K562 (cell line): ENCODE data around the gene SCMH1. TPM values are rescaled to one million over a fixed set of nuclear protein-coding genes. Genes with fewer than 3 reads are reported as not detected.
A peak's percentile ranks its signal among the peaks of the same experiment; 100 is the strongest.

Source experiments
- ATAC-seq: fragments of 200-7000 bp; cut with Tn5 transposase; 3 replicates; pipeline ENCODE4 v1.9.1; 2020; ENCODE audit warnings: moderate library complexity
- BruUV-seq: library from RNA; stranded (reverse); fragments of 400-500 nt; replicated peaks from 2 replicates; lab custom pipeline; 2021; lab: Mats Ljungman, UMichigan
- CTCF ChIA-PET: fragments of 300-600 bp; formaldehyde crosslinking; extraction: SDS; loops from one replicate; lab custom pipeline; 2021; ENCODE audit warnings: low intra/inter-chr PET ratio; lab: Yijun Ruan, JAX
- POLR2A ChIA-PET: fragments of 300-600, 350-650 bp; sonication (Branson Sonifier 250); formaldehyde crosslinking; extraction: SDS; loops from one replicate; lab custom pipeline; 2021; ENCODE audit warnings: antibody characterized with exemption, inconsistent platforms; lab: Yijun Ruan, JAX
- DNase-seq, 4 experiments: peaks; one replicate each; pipeline versions ENCODE4 v3.0.0 to v3.0.0-alpha.2; 2011 to 2018; ENCODE audit warnings: low spot score in 3 of 4, mixed read lengths in 3 of 4; ENCODE audit errors: extremely low read depth in 1 of 4
- FAIRE-seq: peaks from 2 replicates; lab custom pipeline; 2011; peaks lifted over from hg19 to GRCh38; lab: Jason Lieb, UNC
- H2AFZ ChIP-seq: 2 replicates; pipeline ENCODE4 v1.6.0; 2011; ENCODE audit warnings: low read depth, low read length, control low read depth, inconsistent platforms
- H3K27ac ChIP-seq: fragments of 200-600 bp; 3 replicates; pipeline ENCODE4 v1.8.0; 2011; ENCODE audit warnings: low read depth, mild to moderate bottlenecking, control low read depth, inconsistent platforms, low read length, moderate library complexity, mixed read lengths; ENCODE audit errors: extremely low read depth
- H3K27me3 ChIP-seq, 2 experiments: fragments of 300-600 bp in 1 of 2; 2 replicates in 1 of 2; 3 replicates in 1 of 2; pipeline versions ENCODE4 v1.6.0 to v1.8.0; 2011; ENCODE audit warnings: inconsistent platforms in 2 of 2, low read length in 2 of 2, mild to moderate bottlenecking in 1 of 2, mixed read lengths in 1 of 2, moderate library complexity in 1 of 2; ENCODE audit not compliant: control insufficient read depth in 2 of 2, insufficient read depth in 2 of 2
- H3K36me3 ChIP-seq: fragments of 300-600 bp; 3 replicates; pipeline ENCODE4 v1.8.0; 2011; ENCODE audit warnings: mild to moderate bottlenecking, low read length, inconsistent platforms; ENCODE audit not compliant: control insufficient read depth, insufficient read depth
- H3K4me1 ChIP-seq, 2 experiments: fragments of 200-600 bp in 1 of 2; replicated peaks in 1 of 2; 2 replicates in 1 of 2; 3 replicates in 1 of 2; pipeline versions ENCODE4 v1.5.1 to v1.8.0; 2011; ENCODE audit warnings: inconsistent platforms in 2 of 2, low read length in 2 of 2, mild to moderate bottlenecking in 1 of 2, mixed read lengths in 1 of 2, moderate library complexity in 1 of 2; ENCODE audit not compliant: control insufficient read depth in 2 of 2, insufficient read depth in 2 of 2
- H3K4me2 ChIP-seq: 2 replicates; pipeline ENCODE4 v1.6.1; 2011; ENCODE audit warnings: low read length, control low read depth, inconsistent platforms, mixed read lengths; ENCODE audit not compliant: insufficient read depth
- H3K4me3 ChIP-seq: fragments of 200-600 bp; sonication (generic), shearing (Covaris generic); 2 replicates; pipeline ENCODE4 v1.5.1; 2016; ENCODE audit warnings: control low read depth, inconsistent platforms
- H3K79me2 ChIP-seq: fragments of 200-600 bp; 3 replicates; pipeline ENCODE4 v1.8.0; 2011; ENCODE audit warnings: low read length, inconsistent platforms; ENCODE audit not compliant: control insufficient read depth, insufficient read depth
- H3K9ac ChIP-seq, 2 experiments: 2 replicates each; pipeline versions ENCODE4 v1.6.0 to v1.6.1; 2011; ENCODE audit warnings: low read depth in 2 of 2, low read length in 2 of 2, control low read depth in 1 of 2, inconsistent platforms in 1 of 2, mild to moderate bottlenecking in 1 of 2, mixed read lengths in 1 of 2; ENCODE audit not compliant: insufficient read depth in 1 of 2
- H3K9me1 ChIP-seq: one replicate; pipeline ENCODE4 v1.6.0; 2011; ENCODE audit warnings: inconsistent platforms, mild to moderate bottlenecking, low read length, moderate library complexity; ENCODE audit not compliant: control insufficient read depth, insufficient read depth
- H3K9me3 ChIP-seq: replicated peaks from 2 replicates; pipeline ENCODE4 v1.5.1; 2011; ENCODE audit warnings: low read depth, low read length, inconsistent platforms; ENCODE audit not compliant: control insufficient read depth, insufficient read depth
- H4K20me1 ChIP-seq: replicated peaks from 2 replicates; pipeline ENCODE4 v1.6.1; 2011; ENCODE audit warnings: low read length, inconsistent platforms, mixed read lengths; ENCODE audit not compliant: control insufficient read depth, insufficient read depth
- CEBPB ChIP-seq: fragments of 450-650 bp; IDR thresholded peaks from 2 replicates; pipeline ENCODE4 v1.6.1; 2016; ENCODE audit warnings: missing genetic modification characterization, missing compliant biosample characterization
- CEBPG ChIP-seq, 3 experiments: fragments of 200-800 bp in 1 of 3; sonication (Bioruptor generic) in 1 of 3; sonication (generic) in 1 of 3; formaldehyde crosslinking in 1 of 3; IDR thresholded peaks in 2 of 3; conservative IDR thresholded peaks in 1 of 3; 2 replicates each; pipeline versions ENCODE4 v1.6.1 to v1.8.0; 2016 to 2022; ENCODE audit warnings: missing compliant biosample characterization in 2 of 3, missing genetic modification characterization in 2 of 3, mild to moderate bottlenecking in 1 of 3, missing genetic modification reagents in 1 of 3
- ESRRB ChIP-seq: fragments of 250-450 bp; sonication (Bioruptor Pico); IDR thresholded peaks from 2 replicates; pipeline ENCODE4 v1.5.0; 2020; ENCODE audit warnings: mild to moderate bottlenecking, moderate library complexity, borderline replicate concordance
- EZH2 ChIP-seq: IDR thresholded peaks from 2 replicates; pipeline ENCODE4 v1.6.1; 2012; ENCODE audit warnings: low read depth, mild to moderate bottlenecking, inconsistent platforms, low read length, borderline replicate concordance
- FOXM1 ChIP-seq, 2 experiments: fragments of 450-650 bp in 1 of 2; sonication (generic) in 1 of 2; formaldehyde crosslinking in 1 of 2; IDR thresholded peaks; 2 replicates each; pipeline versions ENCODE4 v1.6.1 to v1.9.0; 2017 to 2022; ENCODE audit warnings: low read depth in 2 of 2, mild to moderate bottlenecking in 2 of 2, missing genetic modification reagents in 1 of 2, moderate library complexity in 1 of 2
- LEF1 ChIP-seq: fragments of 450-650 bp; IDR thresholded peaks from 2 replicates; pipeline ENCODE4 v1.6.1; 2016; ENCODE audit warnings: mild to moderate bottlenecking
- MCM3 ChIP-seq: fragments of 450-650 bp; IDR thresholded peaks from 2 replicates; pipeline ENCODE4 v1.6.1; 2016
- NEUROD1 ChIP-seq: fragments of 150-350 bp; IDR thresholded peaks from 2 replicates; pipeline ENCODE4 v1.6.1; 2014; ENCODE audit warnings: borderline replicate concordance, low read length, low read depth; ENCODE audit not compliant: partially characterized antibody
- RCOR1 ChIP-seq, 2 experiments: IDR thresholded peaks; 2 replicates each; pipeline ENCODE4 v1.6.1; 2012; ENCODE audit warnings: low read depth in 2 of 2, low read length in 2 of 2, borderline replicate concordance in 1 of 2, improper control_type of control experiment in 1 of 2
- SAFB ChIP-seq: fragments of 200-400 bp; formaldehyde crosslinking; IDR thresholded peaks from 2 replicates; pipeline ENCODE4 v1.6.1; 2017; ENCODE audit warnings: low read depth, low read length, borderline replicate concordance
- SMARCE1 ChIP-seq: fragments of 450-650 bp; IDR thresholded peaks from 2 replicates; pipeline ENCODE4 v1.7.1; 2016; ENCODE audit warnings: mild to moderate bottlenecking
- ZNF165 ChIP-seq: fragments of 250-450 bp; sonication (Bioruptor Pico); IDR thresholded peaks from 2 replicates; pipeline ENCODE4 v1.4.0; 2020; ENCODE audit warnings: borderline replicate concordance
- ZNF785 ChIP-seq: fragments of 250-450 bp; sonication (Bioruptor Pico); IDR thresholded peaks from 2 replicates; pipeline ENCODE4 v1.4.0; 2020; ENCODE audit warnings: mild to moderate bottlenecking
- WGBS: fragments of 100-300 bp; shearing (Covaris generic); methylation state at CpG from one replicate; pipeline ENCODE4 v1.1.6; 2016; ENCODE audit warnings: low coverage, mixed read lengths; ENCODE audit not compliant: insufficient coverage; ENCODE audit errors: missing lambda C conversion rate; 5-methylcytosine and 5-hydroxymethylcytosine counted together
- in situ Hi-C: fragments of 300-500 bp; cut with MboI; formaldehyde crosslinking; loops from 4 replicates; pipeline ENCODE4 v1.15.0; 2018; ENCODE audit warnings: inconsistent platforms, mixed read lengths
- intact Hi-C: fragments of 100-400 bp; cut with micrococcal nuclease; formaldehyde crosslinking; loops from 2 replicates; pipeline ENCODE4 v1.14.2; 2022
- polyA plus RNA-seq, 8 experiments: library from polyadenylated mRNA; depleted of rRNA in 4 of 8; stranded (reverse) in 5 of 8; unstranded in 3 of 8; fragments of >200 nt; fragmentation: Nextera tagmentation in 2 of 8; fragmentation: Illumina TruSeq in 1 of 8; extraction: Ambion mirVana in 2 of 8; extraction: Trizol in 1 of 8; gene quantifications; 2 replicates each; pipeline versions ENCODE4 v1.2.1 to v1.2.3, GENCODE V29; 2011 to 2014; ENCODE audit warnings: inconsistent platforms in 1 of 8, missing spikeins in 1 of 8
- total RNA-seq, 7 experiments: library from RNA; depleted of rRNA in 6 of 7; stranded (reverse); fragments of >200 nt in 6 of 7; fragmentation: Illumina TruSeq in 2 of 7; extraction: Trizol in 2 of 7; gene quantifications; 2 replicates each; pipeline versions ENCODE4 v1.2.1 to v1.2.3, GENCODE V29; 2011 to 2021; ENCODE audit warnings: low replicate concordance in 1 of 7
- TF ChIP-seq, protein P1 (sequence below): fragments of 450-650 bp; IDR thresholded peaks from 2 replicates; pipeline ENCODE4 v1.6.1; 2016; ENCODE audit warnings: missing biosample characterization, missing genetic modification characterization
- TF ChIP-seq, protein P2 (sequence below): fragments of 250-450 bp; sonication (Bioruptor Pico); IDR thresholded peaks from 2 replicates; pipeline ENCODE4 v1.5.0; 2021; ENCODE audit warnings: mild to moderate bottlenecking, moderate library complexity
- TF ChIP-seq, protein P3 (sequence below): sonication (generic); formaldehyde crosslinking; IDR thresholded peaks from 2 replicates; pipeline ENCODE4 v1.8.1; 2023; ENCODE audit warnings: mild to moderate bottlenecking, missing genetic modification reagents

The SCMH1 gene
- total and polyA plus RNA-seq, 9 of the 15 experiments (the other 6 are each of a cell fraction or from before 2014, with no cell fraction given): 8.5 to 37.0 (median 26.8) TPM

DNA sequence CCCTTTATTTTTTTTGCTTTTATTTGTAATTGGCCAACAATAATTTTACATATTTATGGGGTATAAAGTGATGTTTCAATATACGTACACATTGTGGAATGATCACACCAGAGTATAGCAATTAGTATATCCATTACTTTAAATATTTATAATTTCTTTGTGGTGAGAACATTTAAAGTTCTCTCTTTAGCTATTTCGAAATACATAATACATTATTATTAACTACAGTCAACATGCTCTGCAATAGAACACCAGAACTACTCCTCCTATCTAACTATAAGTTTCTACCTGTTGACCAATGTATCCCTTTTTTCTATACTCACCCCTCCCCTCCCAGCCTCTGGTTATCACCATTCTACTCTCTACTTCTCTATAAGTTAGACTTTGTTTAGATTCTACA, 77.4 kb downstream of the SCMH1 start:
- H3K27ac ChIP-seq: no peak overlapping the region
- DNase-seq (no peak), ATAC-seq (no peak), FAIRE-seq (no peak)
- TF ChIP-seq ZNF165 (CRISPR knock-in tag): no peak
- TF ChIP-seq ZNF785 (CRISPR knock-in tag): no peak
- no peak for TF ChIP-seq FOXM1 (IDR thresholded peaks at IDR 0.05; ENCODE audit: low read depth)
- no peak for TF ChIP-seq FOXM1 (CRISPR knock-in tag; IDR thresholded peaks at IDR 0.05; ENCODE audit: low read depth)
- no peak for TF ChIP-seq SAFB
- TF ChIP-seq NEUROD1: no peak
- TF ChIP-seq CEBPB (tag): peak; percentile 54; the same call in 1 of the 2 replicates
- no peak for TF ChIP-seq CEBPG (CRISPR knock-in tag; IDR thresholded peaks at IDR 0.05)
- peak; percentile 45 to 70; a peak in 2 of 4 replicates for TF ChIP-seq CEBPG (tag; conservative IDR thresholded peaks at IDR 0.05 in 1 of 2, IDR thresholded peaks at IDR 0.05 in 1 of 2)
- TF ChIP-seq EZH2: no peak
- TF ChIP-seq, protein P1, sequence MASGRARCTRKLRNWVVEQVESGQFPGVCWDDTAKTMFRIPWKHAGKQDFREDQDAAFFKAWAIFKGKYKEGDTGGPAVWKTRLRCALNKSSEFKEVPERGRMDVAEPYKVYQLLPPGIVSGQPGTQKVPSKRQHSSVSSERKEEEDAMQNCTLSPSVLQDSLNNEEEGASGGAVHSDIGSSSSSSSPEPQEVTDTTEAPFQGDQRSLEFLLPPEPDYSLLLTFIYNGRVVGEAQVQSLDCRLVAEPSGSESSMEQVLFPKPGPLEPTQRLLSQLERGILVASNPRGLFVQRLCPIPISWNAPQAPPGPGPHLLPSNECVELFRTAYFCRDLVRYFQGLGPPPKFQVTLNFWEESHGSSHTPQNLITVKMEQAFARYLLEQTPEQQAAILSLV (tag): no peak
- TF ChIP-seq, protein P2, sequence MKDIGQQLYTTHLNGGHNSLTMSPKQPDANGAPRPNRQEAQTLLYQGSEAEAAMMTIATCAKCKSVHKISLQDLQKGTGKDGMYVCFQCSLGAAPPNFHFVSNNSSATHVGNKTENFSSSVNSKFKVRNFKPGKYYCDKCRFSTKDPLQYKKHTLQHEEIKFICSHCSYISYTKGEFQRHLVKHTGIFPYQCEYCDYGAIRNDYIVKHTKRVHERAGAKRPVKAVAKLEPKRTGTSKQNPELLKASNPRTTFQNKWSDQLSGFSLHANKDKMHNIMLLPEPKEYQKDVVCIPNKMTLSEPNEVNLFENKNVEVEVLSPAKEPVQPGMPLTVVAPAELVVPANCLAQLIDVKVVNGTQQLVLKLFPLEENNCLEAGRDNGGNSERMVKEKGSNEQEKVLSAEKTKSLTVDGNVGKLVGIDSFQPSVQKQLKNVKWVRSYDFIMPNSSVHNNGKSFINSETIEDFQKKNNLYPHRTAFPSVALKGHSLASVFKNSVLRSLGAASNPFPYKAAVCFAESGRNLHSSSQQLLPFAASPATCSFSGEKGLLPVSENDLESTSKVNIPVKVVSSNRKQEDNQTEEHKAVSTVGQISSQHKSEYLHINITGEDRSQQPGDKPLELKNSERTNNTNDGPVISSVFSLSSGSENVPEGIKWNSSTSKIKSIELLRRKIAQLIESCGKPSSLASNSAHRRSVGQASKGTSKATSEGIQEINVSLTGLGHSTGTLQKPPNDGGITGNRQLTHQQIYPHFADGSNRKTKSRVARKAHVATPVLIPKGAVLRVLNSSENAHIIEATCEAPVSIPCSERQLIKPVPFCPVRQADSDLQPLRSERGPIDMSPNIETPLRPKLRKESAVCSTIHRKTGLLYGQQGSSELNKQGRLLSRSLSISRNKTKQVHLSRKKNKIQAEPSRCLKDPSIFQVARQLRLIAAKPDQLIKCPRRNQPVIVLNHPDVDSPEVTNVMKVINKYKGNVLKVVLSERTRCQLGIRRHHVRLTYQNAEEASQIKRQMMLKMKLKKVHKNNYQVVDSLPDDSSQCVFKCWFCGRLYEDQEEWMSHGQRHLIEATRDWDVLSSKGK (CRISPR knock-in tag): no peak
- TF ChIP-seq RCOR1 (IDR thresholded peaks at IDR 0.05; ENCODE audit: borderline replicate concordance in 1 of 2, low read depth in 2 of 2, low read length in 2 of 2): no peak
- TF ChIP-seq ESRRB (CRISPR knock-in tag): no peak
- no peak for TF ChIP-seq MCM3
- TF ChIP-seq, protein P3, sequence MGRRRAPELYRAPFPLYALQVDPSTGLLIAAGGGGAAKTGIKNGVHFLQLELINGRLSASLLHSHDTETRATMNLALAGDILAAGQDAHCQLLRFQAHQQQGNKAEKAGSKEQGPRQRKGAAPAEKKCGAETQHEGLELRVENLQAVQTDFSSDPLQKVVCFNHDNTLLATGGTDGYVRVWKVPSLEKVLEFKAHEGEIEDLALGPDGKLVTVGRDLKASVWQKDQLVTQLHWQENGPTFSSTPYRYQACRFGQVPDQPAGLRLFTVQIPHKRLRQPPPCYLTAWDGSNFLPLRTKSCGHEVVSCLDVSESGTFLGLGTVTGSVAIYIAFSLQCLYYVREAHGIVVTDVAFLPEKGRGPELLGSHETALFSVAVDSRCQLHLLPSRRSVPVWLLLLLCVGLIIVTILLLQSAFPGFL (CRISPR knock-in tag): no peak
- no peak for TF ChIP-seq LEF1
- no peak for TF ChIP-seq SMARCE1
- in situ Hi-C loops: no loop called here
- no TSS peak for BruUV-seq
- no peak overlapping the region for H2AFZ ChIP-seq
- ChIA-PET POLR2A (no interaction called here), CTCF (no interaction called here)
- no peaks in the 10 kb centered on the region for H3K79me2 ChIP-seq
- H3K9ac ChIP-seq: no peak overlapping the region
- H3K4me1 ChIP-seq: peaks cover 13 to 15% of the 10 kb centered on the region in 2 experiments; a peak in 4 of 5 replicates
- no peaks in the 10 kb centered on the region for H3K9me1 ChIP-seq
- 76% methylated on average over 2 of the region's 2 CpGs for WGBS
- no peak overlapping the region for H3K4me3 ChIP-seq
- no peaks in the 10 kb centered on the region for H4K20me1 ChIP-seq
- H3K36me3 ChIP-seq: peaks cover 4% of the 10 kb centered on the region; the same call in 1 of the 3 replicates
- 0 out of 2 replicates have a peak, but pooled peaks cover 5% of the 10 kb centered on the region for H3K9me3 ChIP-seq
- no peak overlapping the region for H3K4me2 ChIP-seq
- intact Hi-C loops: no loop called here
- H3K27me3 ChIP-seq: no peaks in the 10 kb centered on the region
